Measurements from ENCODE around the gene EEF1A2. TPM values are rescaled to one million over a fixed set of nuclear protein-coding genes. Genes with fewer than 3 reads are reported as not detected.

The EEF1A2 gene
- total RNA-seq, 2 experiments from 2014 or later: 1.1 to 1.7 TPM

DNA sequence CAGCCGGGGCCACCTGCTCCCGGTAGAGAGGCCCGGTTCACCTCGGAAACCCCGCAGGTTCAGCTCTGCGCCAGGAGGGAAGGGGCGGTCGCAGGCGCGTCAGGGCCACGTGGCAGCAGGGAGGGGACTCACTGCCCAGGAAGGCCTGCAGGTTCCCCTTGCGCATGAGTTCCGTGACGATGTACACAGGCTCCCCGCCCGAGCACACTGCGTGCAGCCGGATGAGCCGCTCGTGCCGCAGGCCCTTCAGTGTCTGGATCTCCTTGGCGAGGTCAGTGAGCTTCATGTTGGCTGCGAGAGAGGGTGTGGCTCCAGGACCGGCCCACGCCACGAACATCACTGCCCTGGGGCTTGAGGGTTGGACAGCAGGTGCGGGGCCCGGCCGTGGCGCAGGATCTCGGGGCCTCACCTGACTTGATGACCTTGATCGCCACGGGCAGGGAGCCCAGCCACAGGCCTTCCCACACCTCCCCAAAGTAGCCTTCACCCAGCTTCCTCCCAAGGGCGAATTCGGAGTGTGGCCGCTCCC is 43.2 kb upstream of the EEF1A2 start:
- CTCF ChIA-PET: no interaction called here
- Mint-ChIP-seq H3K36me3 (no peaks in the 10 kb centered on the region), H3K4me1 (ENCODE audit: low read depth) (peaks cover 11% of the 10 kb centered on the region), H3K27ac (no peak overlapping the region), H3K27me3 (no peaks in the 10 kb centered on the region), H3K4me3 (no peak overlapping the region), H3K9me3 (no peaks in the 10 kb centered on the region)
- no peak for DNase-seq
- POLR2A ChIA-PET: no interaction called here
- intact Hi-C loops (cut with micrococcal nuclease): no loop called here

- Mint-ChIP-seq H3K27ac (no peak overlapping the region), H3K36me3 (no peaks in the 10 kb centered on the region), H3K27me3 (no peaks in the 10 kb centered on the region), H3K9me3 (no peaks in the 10 kb centered on the region), H3K4me1 (ENCODE audit: low read depth) (peaks cover 16% of the 10 kb centered on the region), H3K4me3 (no peak overlapping the region)
- no peak for DNase-seq
- intact Hi-C loops (cut with micrococcal nuclease): no loop called here
- POLR2A ChIA-PET: no interaction called here
- CTCF ChIA-PET: no interaction called here
Measured at GRCh38 chr20:63541371-63541770, 42.5 kb upstream of the EEF1A2 start.

- no peaks in the 10 kb centered on the region for H3K27me3 Mint-ChIP-seq
- H3K36me3 Mint-ChIP-seq: no peaks in the 10 kb centered on the region
- H3K4me3 Mint-ChIP-seq: no peak overlapping the region
- DNase-seq: no peak
- no peak overlapping the region for H3K27ac Mint-ChIP-seq
- peaks cover 18% of the 10 kb centered on the region for H3K4me1 Mint-ChIP-seq (ENCODE audit: low read depth)
- no peaks in the 10 kb centered on the region for H3K9me3 Mint-ChIP-seq
- intact Hi-C loops (cut with micrococcal nuclease): no loop called here
- ChIA-PET POLR2A (no interaction called here), CTCF (no interaction called here)
Measured at GRCh38 chr20:63540417-63541186, 41.7 kb upstream of the EEF1A2 start.

DNA sequence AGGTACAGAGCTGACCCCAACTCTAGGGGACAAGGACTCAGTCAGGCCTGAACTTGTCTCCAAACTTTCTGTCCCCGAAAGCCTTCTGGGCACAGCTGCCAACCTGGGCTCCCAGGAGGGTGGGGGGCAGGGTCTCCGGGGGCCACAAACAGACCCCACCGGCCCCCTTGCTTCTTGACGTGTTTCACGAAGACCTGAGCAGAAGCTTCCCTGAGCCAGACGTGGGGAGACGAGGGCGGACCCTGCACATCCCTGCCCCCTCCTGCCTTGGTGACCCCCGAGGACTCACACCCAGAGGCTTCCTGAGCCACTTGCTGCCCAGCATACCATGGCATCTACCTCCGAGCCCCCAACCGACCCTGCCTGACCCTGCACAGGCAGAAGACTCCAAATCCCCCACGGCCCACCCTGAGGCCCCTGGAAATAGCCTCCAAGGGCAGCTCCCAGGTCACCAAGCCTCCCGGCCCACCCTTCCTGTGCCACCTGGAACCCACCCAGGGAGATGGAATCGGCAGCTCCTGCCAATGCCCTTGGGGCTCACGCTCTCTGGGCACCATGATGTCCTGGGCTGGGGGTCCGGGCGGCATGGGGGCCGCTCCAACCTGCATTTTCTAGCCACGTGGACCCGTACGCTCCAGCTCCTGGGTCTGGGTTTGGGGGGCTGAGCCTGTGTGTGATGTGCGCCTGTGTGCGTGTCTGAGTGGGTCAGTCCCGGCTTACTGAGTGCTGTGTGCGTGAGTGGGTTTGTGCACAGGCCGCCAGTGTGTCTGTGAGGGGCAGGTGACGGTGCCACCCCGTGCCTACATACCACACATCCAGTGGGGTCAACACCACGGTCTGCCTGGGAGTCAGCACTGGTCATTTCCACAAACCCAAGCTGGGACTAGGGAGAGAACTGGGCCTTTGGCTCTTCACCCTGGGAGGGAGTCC is 40.8 kb upstream of the EEF1A2 start:
- Mint-ChIP-seq H3K27ac (no peak overlapping the region), H3K27me3 (no peaks in the 10 kb centered on the region), H3K9me3 (no peaks in the 10 kb centered on the region), H3K4me3 (no peak overlapping the region), H3K4me1 (ENCODE audit: low read depth) (peaks cover 18% of the 10 kb centered on the region), H3K36me3 (no peaks in the 10 kb centered on the region)
- no peak for DNase-seq
- intact Hi-C loops (cut with micrococcal nuclease): loop anchor here (2.0 to 10.0 kb wide), 7 partner anchors 39 to 525 kb away; partner anchors contain the start of genes PRPF6, TCEA2, TNFRSF6B and UCKL1
- ChIA-PET POLR2A (interaction anchor here (3.0 to 5.8 kb wide), 2 partner anchors 11 to 18 kb away, joined by 12 to 55 read pairs; partner anchors contain the start of gene PPDPF), CTCF (interaction anchor here (1.3 to 2.2 kb wide), 3 partner anchors 43 to 434 kb away, joined by 5 to 18 read pairs (median 5); no protein-coding TSS in a partner anchor)

- H3K9me3 Mint-ChIP-seq: no peaks in the 10 kb centered on the region
- H3K4me3 Mint-ChIP-seq: no peak overlapping the region
- no peaks in the 10 kb centered on the region for H3K36me3 Mint-ChIP-seq
- intact Hi-C loops (cut with micrococcal nuclease): loop anchor here (2.0 to 10.0 kb wide), 7 partner anchors 40 to 526 kb away; partner anchors contain the start of genes PRPF6, TCEA2, TNFRSF6B and UCKL1
- H3K4me1 Mint-ChIP-seq (ENCODE audit: low read depth): peaks cover 18% of the 10 kb centered on the region
- CTCF ChIA-PET: interaction anchor here (1.3 to 2.2 kb wide), 5 partner anchors 18 to 581 kb away, joined by 5 to 18 read pairs (median 10); partner anchors contain the start of gene PPDPF
- no peak overlapping the region for H3K27ac Mint-ChIP-seq
- no peak for DNase-seq
- POLR2A ChIA-PET: interaction anchor here (3.0 to 5.8 kb wide), 2 partner anchors 10 to 17 kb away, joined by 12 to 55 read pairs; partner anchors contain the start of gene PPDPF
- no peaks in the 10 kb centered on the region for H3K27me3 Mint-ChIP-seq
Measured at GRCh38 chr20:63539092-63539430, 40.2 kb upstream of the EEF1A2 start.

DNA sequence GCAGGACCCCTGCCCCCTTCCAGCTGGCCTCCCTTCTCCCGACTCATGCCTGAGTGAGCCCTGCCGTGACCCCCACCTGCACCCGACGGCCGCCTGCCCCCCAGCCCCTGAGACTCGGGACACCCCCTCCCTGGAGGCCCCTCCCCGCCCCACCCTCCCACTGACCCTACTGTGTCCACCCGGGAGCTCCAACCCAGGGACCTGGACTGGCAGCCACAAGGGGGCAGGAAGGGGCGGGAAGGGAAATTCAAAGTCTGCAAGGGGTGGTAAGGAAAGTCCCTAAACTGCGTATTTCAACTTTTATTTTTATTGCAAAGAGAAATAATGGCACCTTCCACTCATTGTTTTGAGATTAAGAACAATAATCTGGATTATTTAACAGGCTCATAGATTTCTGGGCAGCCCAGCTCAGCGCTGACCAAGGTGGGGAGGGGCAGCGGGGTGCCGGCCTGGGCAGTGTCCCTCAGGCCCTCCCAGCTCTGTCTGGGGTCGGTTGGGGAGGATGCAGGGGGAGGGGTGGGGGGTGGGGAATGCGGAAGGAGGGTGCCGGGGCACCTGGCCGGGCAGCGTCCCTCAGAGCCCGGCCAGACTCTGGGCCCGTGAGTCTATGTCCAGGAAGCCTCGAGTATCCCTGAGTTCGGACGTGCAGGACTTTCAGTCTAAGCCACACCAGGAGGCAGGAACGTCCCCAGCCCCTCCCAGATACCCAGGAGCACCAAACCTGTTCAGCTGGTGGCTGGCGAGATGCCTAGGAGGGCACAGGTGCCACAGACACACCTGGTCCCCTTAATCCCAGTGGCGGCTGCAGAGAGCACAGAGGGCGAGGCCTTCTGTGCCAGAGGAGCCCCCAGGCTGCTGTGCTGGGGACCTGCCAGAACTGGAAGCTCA is 39.6 kb upstream of the EEF1A2 start:
- ChIA-PET CTCF (interaction anchor here (0.5 to 2.6 kb wide), 34 partner anchors 9 to 582 kb away, joined by 3 to 19 read pairs (median 5); partner anchors contain the start of genes ARFRP1, PPDPF, PRPF6 and RTEL1), POLR2A (interaction anchor here (1.1 to 5.8 kb wide), 9 partner anchors 9 to 418 kb away, joined by 3 to 55 read pairs (median 3); partner anchors contain the start of genes PPDPF, RTEL1, TPD52L2 and UCKL1)
- Mint-ChIP-seq H3K4me3 (peak overlapping the region; percentile 57), H3K27me3 (no peaks in the 10 kb centered on the region), H3K9me3 (no peaks in the 10 kb centered on the region), H3K27ac (peak overlapping the region; percentile 80), H3K36me3 (no peaks in the 10 kb centered on the region), H3K4me1 (ENCODE audit: low read depth) (peaks cover 18% of the 10 kb centered on the region)
- DNase-seq: peak; percentile 59
- intact Hi-C loops (cut with micrococcal nuclease): loop anchor here (1.0 to 10.0 kb wide), 8 partner anchors 40 to 526 kb away; partner anchors contain the start of genes PRPF6, TCEA2, TNFRSF6B and UCKL1

DNA sequence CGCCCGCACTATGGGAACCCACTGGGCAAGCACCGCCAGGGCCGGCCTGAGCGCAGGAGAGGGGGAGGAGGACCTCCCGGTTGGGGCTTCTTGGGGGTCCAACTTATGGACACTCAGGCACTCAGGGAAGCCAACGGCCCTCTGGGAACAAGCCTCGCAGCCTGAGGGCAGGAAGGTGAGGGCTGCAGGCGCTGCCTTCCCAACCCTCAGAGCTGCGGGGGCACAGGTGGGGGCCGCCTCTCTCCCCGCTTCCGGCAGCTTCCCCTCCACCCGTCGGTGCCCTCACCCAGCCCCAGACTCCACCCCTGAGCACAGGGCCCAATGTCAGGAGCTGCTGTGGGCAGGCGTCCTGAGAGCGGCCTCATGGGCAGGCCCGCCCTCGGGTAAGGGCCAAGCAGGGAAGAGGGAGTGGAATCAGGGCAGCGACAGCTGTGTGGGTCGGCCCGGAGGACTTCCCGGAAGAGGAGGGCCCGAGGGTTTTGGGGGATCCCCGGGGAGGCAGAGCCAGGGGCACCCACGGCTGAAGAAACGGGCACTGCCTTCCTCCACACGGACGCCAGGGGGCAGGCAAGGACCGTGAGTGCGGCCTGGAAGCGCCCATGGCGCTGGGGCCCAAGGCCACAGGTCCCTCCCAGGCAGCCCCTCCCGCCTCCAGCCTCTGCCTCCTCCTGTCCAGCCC is 38.8 kb upstream of the EEF1A2 start:
- H3K36me3 Mint-ChIP-seq: no peaks in the 10 kb centered on the region
- DNase-seq: peak; percentile 99
- ChIA-PET CTCF (interaction anchor here (0.6 to 2.6 kb wide), 52 partner anchors 9 to 584 kb away, joined by 3 to 19 read pairs (median 4); partner anchors contain the start of genes ARFRP1, GMEB2, LIME1 and OPRL1), POLR2A (interaction anchor here (0.6 to 5.8 kb wide), 13 partner anchors 9 to 419 kb away, joined by 3 to 55 read pairs (median 3); partner anchors contain the start of genes PPDPF, RTEL1, TPD52L2 and UCKL1)
- peak overlapping the region; percentile 80 for H3K27ac Mint-ChIP-seq
- no peaks in the 10 kb centered on the region for H3K27me3 Mint-ChIP-seq
- H3K9me3 Mint-ChIP-seq: no peaks in the 10 kb centered on the region
- H3K4me3 Mint-ChIP-seq: peak overlapping the region; percentile 66
- peaks cover 15% of the 10 kb centered on the region for H3K4me1 Mint-ChIP-seq (ENCODE audit: low read depth)
- intact Hi-C loops (cut with micrococcal nuclease): loop anchor here (1.0 to 10.0 kb wide), 9 partner anchors 16 to 527 kb away; partner anchors contain the start of genes PRPF6, TCEA2, TNFRSF6B and UCKL1

GRCh38 chr20:63536997-63537524 is 38.2 kb upstream of the EEF1A2 start, which contains the start of gene PTK6:
PTK6 (minus strand) TSS chr20:63537376; CDS start chr20:63537314, 62 bp downstream.
- Mint-ChIP-seq H3K27me3 (no peaks in the 10 kb centered on the region), H3K9me3 (no peaks in the 10 kb centered on the region), H3K4me3 (peak within 1 kb of the TSS; percentile 66), H3K27ac (peak within 1 kb of the TSS; percentile 80), H3K4me1 (ENCODE audit: low read depth) (peaks cover 13% of the 10 kb centered on the region), H3K36me3 (no peaks in the 10 kb centered on the region)
- intact Hi-C loops (cut with micrococcal nuclease): loop anchor here (1.0 to 10.0 kb wide), 7 partner anchors 16 to 528 kb away; partner anchors contain the start of genes PRPF6, TCEA2, TNFRSF6B and UCKL1
- CTCF ChIA-PET: interaction anchor here (0.6 to 2.6 kb wide), 49 partner anchors 9 to 584 kb away, joined by 3 to 19 read pairs (median 4); partner anchors contain the start of genes ARFRP1, GMEB2, LIME1 and OPRL1
- DNase-seq: peak; percentile 62
- POLR2A ChIA-PET: interaction anchor here (0.6 to 5.8 kb wide), 12 partner anchors 8 to 419 kb away, joined by 3 to 55 read pairs (median 3); partner anchors contain the start of genes PPDPF, TPD52L2 and UCKL1

DNA sequence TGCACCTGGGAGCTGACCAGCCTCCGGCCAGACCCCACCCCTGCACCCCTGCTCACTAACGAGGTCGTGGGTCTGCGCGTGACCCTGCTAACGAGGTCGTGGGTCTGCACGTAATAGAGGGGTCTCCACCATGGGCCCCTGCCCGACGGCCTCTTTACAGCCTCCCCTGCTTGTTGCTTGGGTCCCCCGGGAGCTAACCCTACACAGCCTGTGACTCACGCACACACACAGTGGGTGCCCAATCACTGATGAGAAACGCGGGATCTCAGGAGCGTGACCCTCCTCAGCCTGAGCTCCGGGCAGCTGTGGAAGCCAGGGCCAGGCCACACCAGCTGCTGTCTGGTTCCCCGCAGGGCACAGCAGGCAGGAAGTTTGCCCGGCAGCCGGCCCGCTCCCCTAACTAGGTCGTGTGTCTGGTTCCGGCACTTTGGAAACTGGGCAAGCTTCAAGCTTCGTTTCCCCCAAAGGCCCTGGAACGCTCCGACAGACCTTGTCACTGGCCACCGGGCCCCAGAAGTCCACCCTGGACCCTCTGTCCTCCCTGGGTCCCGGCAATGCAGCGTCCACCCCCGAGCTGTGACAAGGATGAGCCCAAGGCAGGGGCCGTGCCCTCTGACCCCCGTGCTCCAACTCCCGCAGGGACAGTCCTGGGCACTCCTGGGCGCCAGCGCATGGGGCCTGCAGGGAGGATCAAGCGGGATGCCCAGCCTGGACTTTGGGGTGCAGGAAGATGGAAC is 37.5 kb upstream of the EEF1A2 start:
- CTCF ChIA-PET: interaction anchor here (0.6 to 2.6 kb wide), 13 partner anchors 13 to 444 kb away, joined by 3 to 19 read pairs (median 8); partner anchors contain the start of genes ARFRP1, LIME1, PPDPF and PRPF6
- intact Hi-C loops (cut with micrococcal nuclease): loop anchor here (5.0 to 10.0 kb wide), 6 partner anchors 101 to 528 kb away; partner anchors contain the start of genes PRPF6, TCEA2, TNFRSF6B and UCKL1

More for the DNA sequence above, 37.5 kb upstream of the EEF1A2 start:
- Mint-ChIP-seq H3K4me1 (ENCODE audit: low read depth) (peaks cover 13% of the 10 kb centered on the region), H3K27me3 (no peaks in the 10 kb centered on the region), H3K36me3 (no peaks in the 10 kb centered on the region), H3K9me3 (no peaks in the 10 kb centered on the region), H3K4me3 (no peak overlapping the region), H3K27ac (no peak overlapping the region)
- POLR2A ChIA-PET: interaction anchor here (1.1 to 5.8 kb wide), 6 partner anchors 7 to 329 kb away, joined by 3 to 55 read pairs (median 6); partner anchors contain the start of genes PPDPF and TPD52L2
- no peak for DNase-seq
